ENCODE data around the gene PTPRF. TPM values are rescaled to one million over a fixed set of nuclear protein-coding genes. Genes with fewer than 3 reads are reported as not detected.

PTPRF gene
- total RNA-seq, 1 donor from 2014 or later = 155 TPM

DNA sequence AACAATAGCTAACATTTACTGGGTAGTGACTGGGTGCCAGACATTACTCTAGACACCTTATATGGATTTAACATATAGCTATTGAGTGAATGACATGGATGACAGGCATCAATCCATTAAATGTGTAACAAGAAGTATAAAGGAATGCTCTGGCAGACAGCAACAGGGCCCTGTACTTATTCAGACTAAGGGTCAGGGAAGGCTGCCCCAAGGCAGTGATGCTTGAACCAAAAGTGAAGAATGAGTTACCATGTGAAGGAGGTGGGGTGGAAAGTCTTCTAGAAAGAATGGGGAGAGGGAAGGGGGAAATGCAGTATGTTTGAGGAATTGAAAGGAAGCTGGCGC, 8.3 kb upstream of the PTPRF start:
- TF ChIP-seq, protein P1, sequence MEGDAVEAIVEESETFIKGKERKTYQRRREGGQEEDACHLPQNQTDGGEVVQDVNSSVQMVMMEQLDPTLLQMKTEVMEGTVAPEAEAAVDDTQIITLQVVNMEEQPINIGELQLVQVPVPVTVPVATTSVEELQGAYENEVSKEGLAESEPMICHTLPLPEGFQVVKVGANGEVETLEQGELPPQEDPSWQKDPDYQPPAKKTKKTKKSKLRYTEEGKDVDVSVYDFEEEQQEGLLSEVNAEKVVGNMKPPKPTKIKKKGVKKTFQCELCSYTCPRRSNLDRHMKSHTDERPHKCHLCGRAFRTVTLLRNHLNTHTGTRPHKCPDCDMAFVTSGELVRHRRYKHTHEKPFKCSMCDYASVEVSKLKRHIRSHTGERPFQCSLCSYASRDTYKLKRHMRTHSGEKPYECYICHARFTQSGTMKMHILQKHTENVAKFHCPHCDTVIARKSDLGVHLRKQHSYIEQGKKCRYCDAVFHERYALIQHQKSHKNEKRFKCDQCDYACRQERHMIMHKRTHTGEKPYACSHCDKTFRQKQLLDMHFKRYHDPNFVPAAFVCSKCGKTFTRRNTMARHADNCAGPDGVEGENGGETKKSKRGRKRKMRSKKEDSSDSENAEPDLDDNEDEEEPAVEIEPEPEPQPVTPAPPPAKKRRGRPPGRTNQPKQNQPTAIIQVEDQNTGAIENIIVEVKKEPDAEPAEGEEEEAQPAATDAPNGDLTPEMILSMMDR (conservative IDR thresholded peaks at IDR 0.05; ENCODE audit: low read depth, low read length) = no peak
- H3K4me3 ChIP-seq (ENCODE audit: low read depth, low read length) = no peak overlapping the region
- DNase-seq (ENCODE audit: low read depth) = peak; percentile 49

DNA sequence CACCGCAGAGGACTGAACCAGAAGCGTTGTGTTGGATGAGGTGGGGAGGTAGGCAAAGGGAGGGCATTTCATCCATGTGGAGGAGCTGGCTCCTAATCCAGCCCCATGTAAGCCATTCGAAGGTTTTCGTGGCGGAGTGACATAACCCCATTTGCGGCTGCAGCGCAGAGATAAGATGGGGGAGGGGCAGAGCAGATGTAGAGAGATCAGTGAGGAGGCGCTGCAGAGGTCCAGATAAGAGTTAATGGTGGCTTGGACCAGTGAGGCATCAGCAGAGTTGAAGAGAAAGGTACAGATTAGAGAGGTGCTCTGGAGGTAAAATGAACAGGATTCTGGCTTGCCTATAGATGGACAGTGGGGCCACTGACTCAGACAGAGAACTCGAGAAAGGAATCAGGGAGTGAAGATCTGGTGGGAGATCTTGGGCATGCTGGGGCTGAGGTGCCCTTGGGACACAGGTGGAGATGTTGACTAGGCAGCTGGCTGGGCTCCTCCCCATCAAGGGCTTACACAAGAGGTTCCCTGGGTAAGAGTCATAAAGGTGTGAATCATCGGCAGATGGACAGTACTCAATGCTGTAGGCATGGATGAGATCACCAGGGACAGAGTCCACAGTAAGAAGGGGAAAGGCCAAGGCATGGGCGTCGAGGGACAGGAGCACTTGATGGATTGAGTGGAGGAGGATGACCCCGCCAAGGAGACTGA, 7.8 kb upstream of the PTPRF start:
- peak; percentile 92 for DNase-seq (ENCODE audit: low read depth)
- TF ChIP-seq, protein P1 (conservative IDR thresholded peaks at IDR 0.05; ENCODE audit: low read depth, low read length) = no peak
- H3K4me3 ChIP-seq (ENCODE audit: low read depth, low read length) = no peak overlapping the region

DNA sequence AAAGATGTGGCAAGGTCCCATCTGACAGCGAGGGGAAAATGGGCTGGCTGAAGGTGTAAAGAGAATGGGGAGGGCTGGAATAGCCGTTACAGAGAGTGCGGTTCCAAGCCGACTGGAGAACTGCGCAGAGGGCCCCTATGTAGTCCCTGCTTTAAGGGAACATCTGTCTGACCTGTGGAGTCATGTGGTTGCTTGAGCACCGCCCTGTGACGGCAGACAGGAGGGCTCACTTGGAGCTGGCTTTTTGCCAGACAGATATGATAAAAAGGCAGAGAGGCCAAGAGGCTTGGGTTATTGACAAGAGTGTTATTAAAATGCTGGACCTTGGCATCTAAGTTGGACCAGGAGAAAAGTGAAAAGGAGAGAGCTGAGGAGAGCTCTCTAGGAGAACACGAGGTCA, 5.9 kb upstream of the PTPRF start:
- TF ChIP-seq, protein P1 (conservative IDR thresholded peaks at IDR 0.05; ENCODE audit: low read depth, low read length) = no peak
- no peak for DNase-seq (ENCODE audit: low read depth)
- no peak overlapping the region for H3K4me3 ChIP-seq (ENCODE audit: low read depth, low read length)

DNA sequence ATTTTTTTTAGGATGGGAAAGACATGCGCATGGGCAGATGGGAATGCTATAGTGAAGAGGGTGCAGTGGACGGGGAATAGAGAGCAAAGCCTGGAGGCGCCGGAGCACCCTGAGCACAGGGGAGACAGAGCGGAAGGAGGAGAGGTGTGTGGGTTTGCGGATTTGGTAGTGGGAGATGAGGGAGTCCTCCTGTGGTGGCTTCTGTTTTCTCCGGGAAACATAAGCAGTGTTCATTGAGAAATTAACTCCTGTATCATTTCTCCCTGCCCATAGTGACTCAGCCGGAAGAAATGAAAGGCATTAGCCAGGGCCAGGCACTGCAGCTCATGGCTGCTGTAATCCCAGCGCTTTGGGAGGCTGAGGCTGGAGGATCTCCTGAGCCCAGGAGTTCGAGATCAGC, 4.7 kb upstream of the PTPRF start:
- DNase-seq (ENCODE audit: low read depth) = no peak
- TF ChIP-seq, protein P1 (conservative IDR thresholded peaks at IDR 0.05; ENCODE audit: low read depth, low read length) = no peak
- H3K4me3 ChIP-seq (ENCODE audit: low read depth, low read length) = no peak overlapping the region

DNA sequence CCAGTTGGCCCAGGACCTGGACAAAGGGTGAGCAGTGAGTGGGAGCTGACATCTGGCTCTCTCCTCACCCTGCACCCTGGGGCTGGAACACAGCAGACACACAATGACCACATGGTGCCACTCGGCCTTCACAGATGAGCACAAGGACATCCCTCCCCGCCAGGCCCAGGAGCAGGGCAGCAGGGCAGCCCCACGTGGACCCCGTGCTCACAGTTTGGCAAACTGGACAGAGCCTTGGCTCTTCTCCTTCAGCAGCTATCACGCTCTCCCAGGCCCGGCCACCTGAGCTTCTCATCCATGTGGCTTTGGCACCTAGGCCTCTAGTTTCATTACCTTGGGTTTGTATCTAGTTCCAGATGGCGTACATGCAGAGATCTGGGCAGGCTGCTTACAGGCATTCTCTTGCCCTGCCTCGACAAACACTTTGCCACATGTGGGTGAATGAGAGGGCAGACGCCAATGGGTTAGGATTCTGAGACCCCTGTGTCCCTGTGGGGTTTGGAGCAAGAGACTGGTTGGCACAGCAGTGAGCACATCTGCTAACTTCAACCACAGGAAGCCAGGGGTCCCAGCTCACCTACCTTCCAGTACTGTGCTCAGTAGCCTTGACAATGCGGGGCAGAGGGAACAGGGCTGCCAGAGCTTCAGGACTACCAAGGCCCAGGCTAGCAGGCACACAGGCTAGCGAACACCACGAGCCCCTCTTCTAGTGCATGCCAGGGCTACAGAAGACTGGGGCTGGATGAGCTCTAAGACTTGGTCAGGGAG, 3.4 kb upstream of the PTPRF start:
- no peak overlapping the region for H3K4me3 ChIP-seq (ENCODE audit: low read depth, low read length)
- DNase-seq (ENCODE audit: low read depth) = no peak
- TF ChIP-seq, protein P1 (conservative IDR thresholded peaks at IDR 0.05; ENCODE audit: low read depth, low read length) = no peak

DNA sequence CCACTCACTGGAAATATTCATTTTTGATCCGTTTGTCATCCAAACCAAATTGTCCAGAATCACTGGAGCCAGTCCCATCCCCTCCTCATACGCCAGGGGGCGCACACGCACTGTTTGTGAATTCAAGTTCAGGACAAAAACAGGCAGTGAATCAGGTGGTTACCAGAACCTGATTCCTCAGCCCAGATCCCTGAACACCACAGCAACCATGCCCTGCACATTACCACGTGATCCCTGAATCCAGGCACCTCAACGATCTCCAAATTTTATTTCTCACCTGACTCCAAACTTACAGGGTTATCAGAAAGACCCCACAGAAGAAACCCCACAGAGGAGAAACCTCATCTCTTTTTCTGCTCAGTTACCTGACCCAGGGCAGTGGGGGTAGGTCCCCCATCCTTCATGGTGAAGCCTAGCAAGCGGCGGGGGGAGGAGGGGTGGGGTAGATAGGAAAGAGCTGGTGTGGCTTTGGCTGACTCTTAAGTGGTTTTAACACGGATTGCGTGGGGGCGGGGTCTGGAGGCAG, 1.4 kb upstream of the PTPRF start:
- H3K4me3 ChIP-seq (ENCODE audit: low read depth, low read length) = no peak overlapping the region
- no peak for DNase-seq (ENCODE audit: low read depth)
- TF ChIP-seq, protein P1 (conservative IDR thresholded peaks at IDR 0.05; ENCODE audit: low read depth, low read length) = peak; percentile 98

Data from epithelial cell of proximal tubule (primary cell).